C4-2B (cell line): Measurements from ENCODE around the gene TENM4.

Experiments
- CTCF ChIP-seq: fragments of 450-650 bp; conservative IDR thresholded peaks from 2 replicates; pipeline ENCODE4 v1.5.1; 2017; ENCODE audit warnings: mild to moderate bottlenecking
- ZFX ChIP-seq: fragments of 450-650 bp; IDR thresholded peaks from 2 replicates; pipeline ENCODE4 v1.6.1; 2017

DNA sequence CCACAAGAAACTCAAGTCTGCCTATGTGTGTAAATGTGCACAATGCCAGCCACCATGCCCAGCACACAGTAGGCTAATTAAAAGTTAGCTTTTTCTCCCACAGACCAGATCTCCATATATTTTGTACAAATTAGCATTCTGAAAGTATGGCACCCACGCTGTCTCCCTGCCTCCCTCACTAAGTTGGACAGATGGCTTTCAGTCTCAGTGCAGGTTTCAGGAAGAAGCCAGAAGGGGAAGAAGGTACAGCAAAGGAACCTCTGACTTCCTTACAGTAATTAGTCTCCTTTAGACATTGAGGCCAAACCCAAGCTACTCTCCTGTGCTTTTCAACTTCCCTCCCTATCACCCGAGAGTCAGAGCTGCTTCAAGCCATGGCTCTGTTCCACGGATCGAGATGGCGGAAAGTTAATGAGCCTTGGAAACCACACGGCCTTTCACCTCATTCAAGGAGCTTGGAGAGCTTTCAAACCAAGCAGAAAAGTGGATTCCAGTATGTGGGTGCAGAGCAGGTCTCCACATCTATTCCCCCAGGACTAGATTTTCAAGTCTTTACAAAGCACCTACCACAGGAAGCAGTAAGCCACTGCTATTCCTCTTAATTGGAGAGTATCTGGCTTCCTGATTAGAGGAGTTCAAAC is 645.1 kb downstream of the TENM4 start:
- TF ChIP-seq CTCF = no peak
- no peak for TF ChIP-seq ZFX
